Forelimb muscle (tissue), 1 donor: ENCODE measurements around the gene SPRYD3. TPM values are rescaled to one million over a fixed set of nuclear protein-coding genes. Genes with fewer than 3 reads are reported as not detected.
"Not testable (repeated sequence)": the region's sequence is repeated elsewhere in the genome, so short reads cannot be mapped to it uniquely, and the experiment has no call there.

Experiments used
- DNase-seq: peaks from one replicate; pipeline ENCODE4 v3.0.0-alpha.2; 2013; ENCODE audit warnings: low read depth
- polyA plus RNA-seq: library from polyadenylated mRNA; unstranded; fragments of 120-200 nt; gene quantifications from one replicate; pipeline ENCODE4 v1.2.1, GENCODE V29; 2013; ENCODE audit not compliant: insufficient read length

The SPRYD3 gene
- 18.4 TPM for polyA plus RNA-seq

- peak; percentile 78 for DNase-seq
These were observed at the start of gene SPRYD3 for GRCh38 chr12:53079226-53080117. Gene SPRYD3, minus strand, starts transcription at chr12:53079390. Its CDS starts 57 bp downstream, at chr12:53079333.

GRCh38 chr12:53127169-53127568, 48.0 kb upstream of the SPRYD3 start:
- no peak for DNase-seq

GRCh38 chr12:53124352-53124723, 45.1 kb upstream of the SPRYD3 start:
- no peak for DNase-seq

- no peak for DNase-seq
These were observed 44.6 kb upstream of the SPRYD3 start for GRCh38 chr12:53123578-53124351.

GRCh38 chr12:53122961-53123468, 43.8 kb upstream of the SPRYD3 start:
- no peak for DNase-seq

- no peak for DNase-seq
These were observed 41.7 kb upstream of the SPRYD3 start for GRCh38 chr12:53120685-53121525.

- DNase-seq: no peak
These were observed 39.6 kb upstream of the SPRYD3 start for GRCh38 chr12:53118751-53119300.

GRCh38 chr12:53115891-53116648, 36.9 kb upstream of the SPRYD3 start:
- DNase-seq: no peak

GRCh38 chr12:53115112-53115890, 36.1 kb upstream of the SPRYD3 start:
- no peak for DNase-seq

GRCh38 chr12:53113951-53114350, 34.8 kb upstream of the SPRYD3 start:
- no peak for DNase-seq

- DNase-seq: no peak
These were observed 34.0 kb upstream of the SPRYD3 start for GRCh38 chr12:53113136-53113705.

- DNase-seq: not testable (repeated sequence)
These were observed 33.2 kb upstream of the SPRYD3 start for GRCh38 chr12:53112431-53112830.

GRCh38 chr12:53107122-53107521, 27.9 kb upstream of the SPRYD3 start:
- no peak for DNase-seq

GRCh38 chr12:53105712-53106439, 26.7 kb upstream of the SPRYD3 start:
- no peak for DNase-seq

GRCh38 chr12:53105256-53105655, 26.1 kb upstream of the SPRYD3 start:
- DNase-seq: no peak

GRCh38 chr12:53103860-53104305, 24.7 kb upstream of the SPRYD3 start:
- DNase-seq: no peak

- DNase-seq: no peak
These were observed 24.0 kb upstream of the SPRYD3 start, which contains the start of gene SOAT2 for GRCh38 chr12:53102883-53103807. Gene SOAT2, plus strand, starts transcription at chr12:53103486. Its CDS starts 92 bp downstream, at chr12:53103578.
